NCI-H345 treated with DMSO at 0.1 percent for 48 hours (cell line): ENCODE measurements around the gene EXOC7.
"Not testable (repeated sequence)": the region's sequence is repeated elsewhere in the genome, so short reads cannot be mapped to it uniquely, and the experiment has no call there.

Source experiments
- DNase-seq: peaks from one replicate; lab custom pipeline; 2025; ENCODE audit not compliant: unreplicated experiment; lab: John Stamatoyannopoulos, UW

Gene EXOC7

DNA sequence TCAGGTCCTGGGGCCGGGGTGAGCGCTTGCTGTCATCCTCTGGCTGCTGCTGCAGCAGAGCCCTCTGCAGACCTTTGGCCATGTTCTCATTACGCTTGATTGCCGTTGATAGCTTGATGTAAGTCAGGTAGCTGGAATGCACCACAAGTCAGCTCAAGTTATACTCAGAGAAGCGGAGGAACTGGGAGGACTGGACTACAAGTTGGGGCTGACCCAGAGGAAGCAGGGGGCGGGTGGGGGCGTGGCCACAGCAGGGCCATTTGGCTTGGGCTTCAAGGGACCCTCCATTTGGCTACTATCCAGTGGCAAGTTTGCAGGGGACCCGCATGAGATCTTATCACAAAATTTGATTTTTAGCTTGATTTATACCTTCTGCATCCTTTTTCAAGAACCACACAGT is 57.5 kb downstream of the EXOC7 start:
- no peak for DNase-seq

GRCh38 chr17:76044475-76045007 is 59.0 kb downstream of the EXOC7 start:
- not testable (repeated sequence) for DNase-seq

GRCh38 chr17:76042868-76043267 is 60.7 kb downstream of the EXOC7 start:
- not testable (repeated sequence) for DNase-seq

GRCh38 chr17:76040376-76040775 is 63.2 kb downstream of the EXOC7 start:
- DNase-seq = no peak

GRCh38 chr17:76039121-76039520 is 64.5 kb downstream of the EXOC7 start:
- no peak for DNase-seq

DNA sequence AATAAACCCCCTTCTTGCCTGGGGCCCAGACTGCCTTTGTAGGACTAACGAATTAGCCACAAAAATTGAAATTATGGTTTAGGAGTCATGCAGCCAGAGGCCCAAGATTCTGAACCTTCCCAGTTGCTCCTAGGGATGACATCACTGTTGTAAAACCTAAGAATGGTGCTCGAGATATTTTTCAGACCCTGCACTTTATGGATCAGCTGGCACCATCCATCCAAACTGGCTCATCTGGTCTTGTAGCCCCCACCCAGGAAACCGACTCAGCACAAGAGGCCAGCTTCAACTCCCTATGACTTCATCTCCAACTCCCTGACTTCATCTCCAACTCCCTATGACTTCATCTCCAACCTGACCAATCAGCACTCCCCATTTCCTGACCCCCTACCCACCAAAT is 65.5 kb downstream of the EXOC7 start:
- DNase-seq = no peak

- DNase-seq = no peak
These were observed 66.9 kb downstream of the EXOC7 start for GRCh38 chr17:76036497-76037261.

GRCh38 chr17:76034428-76035350 is 68.9 kb downstream of the EXOC7 start:
- DNase-seq = no peak

GRCh38 chr17:76033139-76033538 is 70.4 kb downstream of the EXOC7 start:
- no peak for DNase-seq

- DNase-seq = no peak
These were observed 70.8 kb downstream of the EXOC7 start for GRCh38 chr17:76032780-76033108.

DNA sequence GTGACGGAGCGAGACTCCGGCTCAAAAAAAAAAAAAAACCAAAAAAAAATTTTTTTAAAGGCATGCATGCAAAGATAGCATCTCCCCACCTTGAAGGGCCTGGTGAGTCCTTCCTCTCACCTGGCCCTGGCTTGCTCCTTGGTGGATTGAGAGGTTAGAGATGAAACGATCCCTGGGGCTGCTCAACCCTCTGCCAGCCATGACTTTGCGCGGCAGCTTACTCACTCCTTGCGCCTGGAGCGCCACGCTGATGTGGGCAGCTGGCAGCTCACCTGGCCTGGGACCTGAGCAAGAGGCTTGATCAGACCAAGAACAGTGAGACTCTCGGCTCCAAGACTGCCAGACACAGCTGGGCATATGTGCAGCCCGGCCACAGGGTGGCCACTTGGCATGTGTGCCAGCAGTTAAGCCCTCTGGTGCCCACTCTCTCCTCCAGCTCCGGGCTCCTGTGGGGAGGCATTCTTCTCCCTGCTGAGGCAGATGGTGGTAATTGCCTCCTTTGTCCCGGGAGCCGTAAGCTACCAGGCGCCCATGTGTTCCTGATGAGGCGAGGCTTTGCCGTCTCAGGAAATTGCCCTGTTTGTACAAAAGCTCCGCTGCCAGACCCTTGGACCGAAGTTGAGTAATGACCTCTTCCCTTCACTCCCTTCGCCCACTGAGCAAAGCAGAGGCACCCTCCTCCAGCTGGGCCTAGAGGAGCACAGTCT is 71.4 kb downstream of the EXOC7 start:
- DNase-seq = peak; percentile 67
